HuH-7.5 (cell line): ENCODE measurements around the gene ARAP1.
"Not testable (repeated sequence)": the region's sequence is repeated elsewhere in the genome, so short reads cannot be mapped to it uniquely, and the experiment has no call there.

Experiments used
- DNase-seq: peaks from one replicate; pipeline ENCODE4 v3.0.0; 2011; ENCODE audit warnings: low spot score

ARAP1 gene

DNA sequence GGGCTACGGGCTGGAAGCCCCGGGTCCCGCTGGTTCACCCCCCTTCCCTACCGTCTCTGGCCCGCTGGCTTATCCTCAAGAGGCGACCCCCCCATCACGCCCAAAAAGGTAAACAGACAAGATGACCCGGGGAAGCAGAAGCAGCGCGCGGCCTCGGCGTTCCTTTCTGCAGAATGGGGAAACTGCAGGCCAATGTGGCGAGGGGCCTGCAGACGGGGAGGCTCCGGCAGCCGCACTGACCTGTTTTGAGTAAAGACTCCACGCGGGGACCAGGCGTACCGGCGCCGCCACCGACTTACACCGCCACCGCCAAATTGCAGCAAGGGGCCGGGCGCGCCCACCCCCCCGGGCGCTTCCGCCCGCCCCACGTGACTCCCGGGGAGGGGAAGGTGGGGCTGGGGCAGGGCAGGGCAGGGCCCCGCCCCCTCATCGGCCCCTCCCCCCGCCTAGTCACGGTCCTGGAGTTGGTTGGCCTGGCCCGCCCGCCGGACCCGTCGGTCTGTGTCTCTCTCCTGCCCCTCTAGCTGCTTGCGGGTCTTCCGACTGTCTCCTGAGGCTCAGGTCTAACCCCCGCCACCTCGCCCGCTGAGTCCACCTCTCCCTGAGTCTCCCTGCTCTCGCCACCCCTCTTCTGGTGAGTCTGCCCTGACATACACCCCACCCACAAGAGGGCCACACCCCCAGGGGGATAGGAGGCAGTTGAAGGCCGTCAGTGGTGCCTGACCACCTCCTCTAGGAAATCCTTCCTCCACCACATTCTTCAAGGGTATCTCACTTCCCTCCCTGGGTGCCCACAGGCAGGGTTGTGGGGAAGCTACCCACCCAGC lies at the start of gene ARAP1:
Gene ARAP1 (minus strand): TSS at position 321 of the 827 bp plus-strand sequence. CDS start 25,280 bp downstream, outside the sequence.
- DNase-seq, result peak; percentile 91

DNA sequence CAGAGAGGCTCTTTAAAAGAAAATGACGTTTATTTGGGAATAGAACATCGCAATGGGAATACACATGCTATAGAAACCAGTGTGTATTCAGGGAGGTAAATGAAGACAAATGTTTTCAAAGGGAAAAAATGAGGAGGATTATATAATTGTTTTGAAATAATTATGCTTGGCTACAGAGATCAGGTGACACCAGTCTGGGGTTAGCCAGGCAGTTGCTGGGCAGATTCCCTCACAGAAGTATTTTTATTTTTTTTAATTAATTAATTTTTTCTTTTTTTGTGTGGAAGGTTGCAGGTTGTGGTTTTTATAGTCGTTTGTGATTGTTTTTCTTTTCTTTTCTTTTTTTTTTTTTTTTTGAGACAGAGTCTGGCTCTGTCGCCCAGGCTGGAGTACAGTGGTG lies 47.2 kb upstream of the ARAP1 start:
- DNase-seq, result no peak

DNA sequence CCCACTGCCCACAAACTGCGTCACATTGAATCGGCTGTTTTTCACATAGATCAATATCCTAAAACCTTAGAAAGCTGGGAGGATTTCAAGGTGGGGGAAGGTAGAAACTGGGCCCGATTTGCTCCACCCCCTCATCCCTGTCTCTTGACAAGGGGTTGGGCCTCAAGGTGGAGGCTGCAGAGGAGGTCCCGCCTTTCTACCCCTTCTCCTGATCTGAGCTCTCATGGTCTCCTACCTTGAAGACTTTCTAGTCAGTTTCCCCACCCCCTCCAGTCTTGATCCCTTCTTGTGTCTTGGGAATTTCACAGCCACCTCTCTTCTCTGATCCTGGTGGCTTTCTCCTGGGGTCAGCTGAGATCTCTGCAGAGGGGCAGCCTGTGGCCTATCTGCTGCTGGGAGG lies 46.2 kb upstream of the ARAP1 start:
- no peak for DNase-seq

DNA sequence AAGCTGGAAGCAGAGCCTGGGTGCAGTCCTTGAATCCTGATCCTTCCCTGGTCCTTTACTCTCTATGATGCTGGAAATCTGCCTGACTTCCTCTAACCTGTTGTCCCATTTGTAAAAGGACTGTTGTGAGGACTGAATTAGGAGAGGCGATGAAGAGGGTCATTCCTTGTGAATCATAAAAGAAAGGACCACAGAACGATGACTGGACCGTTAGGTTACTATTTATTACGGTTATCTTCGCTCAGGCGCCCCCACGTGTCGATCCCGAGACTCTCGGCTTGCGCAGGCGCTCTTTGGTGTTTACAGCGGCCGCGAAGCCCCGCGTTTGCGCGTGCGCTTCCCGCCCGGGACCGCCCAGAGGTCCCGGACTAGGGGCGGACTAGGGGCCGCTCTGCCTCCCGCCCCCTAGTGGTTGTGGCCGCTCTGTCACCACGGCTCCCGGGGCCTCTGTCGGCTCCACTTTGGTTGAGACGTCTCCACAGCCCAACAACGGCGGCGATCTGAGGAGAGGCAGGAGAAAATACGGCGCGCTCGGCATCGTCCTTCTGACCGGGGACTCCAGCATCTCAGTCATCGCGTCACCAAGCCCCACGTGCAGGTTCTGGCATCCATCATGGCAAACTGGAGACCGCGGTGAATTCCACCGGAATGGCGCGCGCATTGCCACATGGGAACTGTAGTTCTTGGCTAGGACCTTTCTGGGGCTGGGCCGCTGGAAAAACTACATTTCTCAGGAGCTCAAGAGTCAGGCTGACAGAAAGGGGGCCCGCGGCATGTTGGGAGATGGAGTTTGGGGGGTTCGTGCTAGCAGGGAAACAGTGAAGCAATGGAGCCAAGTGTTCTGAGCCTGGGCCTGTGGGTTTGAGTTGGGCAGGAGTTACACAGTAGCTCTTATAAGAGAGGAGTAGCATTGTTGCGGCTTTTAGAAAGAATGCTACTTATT lies 41.5 kb upstream of the ARAP1 start, which contains the start of gene STARD10:
Gene STARD10 (minus strand): TSS at position 623 of the 943 bp plus-strand sequence. CDS start 12,866 bp downstream, outside the sequence.
- peak; percentile 92 for DNase-seq

DNA sequence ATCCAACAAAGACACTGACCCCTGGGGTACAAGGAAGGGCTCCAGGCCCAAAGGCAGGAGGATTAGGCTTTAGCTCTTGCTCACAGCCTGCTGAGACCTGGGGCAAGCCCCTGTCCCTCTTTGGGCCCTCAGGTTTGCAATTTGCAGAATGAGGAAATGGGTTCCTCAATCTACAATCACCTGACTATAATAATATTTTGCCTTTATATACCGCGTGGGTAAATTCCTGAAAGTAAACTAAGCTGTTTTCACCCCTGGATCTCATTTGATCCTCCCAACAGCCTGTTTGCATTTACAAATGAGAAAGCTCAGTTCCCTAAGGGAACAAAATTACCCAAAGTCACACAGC lies 40.8 kb upstream of the ARAP1 start:
- no peak for DNase-seq

DNA sequence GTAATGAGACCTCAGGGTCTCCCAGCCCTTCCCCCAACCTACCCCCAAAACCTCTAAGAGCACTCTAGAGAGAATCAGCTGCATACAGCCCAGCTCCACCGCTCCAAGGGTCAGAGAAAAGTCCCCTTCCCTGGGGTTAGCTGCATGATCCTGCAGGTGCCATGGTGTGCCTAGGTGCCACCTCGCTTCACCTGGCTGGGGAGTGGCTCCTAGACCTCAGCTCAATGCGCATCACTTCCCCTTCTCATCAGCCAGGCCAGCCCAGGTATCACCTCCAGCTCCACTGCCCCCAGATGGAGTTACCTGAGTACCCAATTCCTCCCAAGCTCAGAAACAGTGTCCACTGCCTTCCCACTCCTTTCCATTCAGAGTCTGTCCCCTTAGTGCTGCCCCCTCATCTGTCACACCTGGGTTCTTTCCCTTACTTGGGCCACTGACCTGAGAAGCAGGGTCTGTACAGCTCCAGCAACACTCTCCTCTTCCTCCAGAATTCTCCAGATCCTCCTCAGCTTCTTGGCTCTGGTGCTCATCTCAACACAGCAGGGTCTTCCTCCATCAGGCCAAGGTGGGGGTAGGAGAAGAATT lies 40.3 kb upstream of the ARAP1 start:
- DNase-seq, result no peak

DNA sequence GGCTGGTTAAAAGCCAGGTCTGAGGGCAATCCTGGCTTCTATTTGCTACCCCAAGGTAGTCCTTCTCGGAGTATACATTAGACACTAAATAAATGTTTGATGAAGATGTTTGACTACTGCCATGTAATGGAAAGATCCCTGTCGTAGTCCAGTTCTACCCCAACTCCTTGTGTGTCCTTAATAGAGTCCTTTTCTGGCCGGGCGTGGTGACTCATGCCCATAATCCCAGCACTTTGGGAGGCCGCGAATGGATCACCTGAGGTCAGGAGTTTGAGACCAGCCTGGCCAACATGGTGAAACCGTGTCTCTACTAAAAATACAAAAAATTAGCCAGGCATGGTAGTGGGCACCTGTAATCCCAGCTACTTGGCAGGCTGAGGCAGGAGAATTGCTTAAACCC lies 39.0 kb upstream of the ARAP1 start:
- DNase-seq, result not testable (repeated sequence)

DNA sequence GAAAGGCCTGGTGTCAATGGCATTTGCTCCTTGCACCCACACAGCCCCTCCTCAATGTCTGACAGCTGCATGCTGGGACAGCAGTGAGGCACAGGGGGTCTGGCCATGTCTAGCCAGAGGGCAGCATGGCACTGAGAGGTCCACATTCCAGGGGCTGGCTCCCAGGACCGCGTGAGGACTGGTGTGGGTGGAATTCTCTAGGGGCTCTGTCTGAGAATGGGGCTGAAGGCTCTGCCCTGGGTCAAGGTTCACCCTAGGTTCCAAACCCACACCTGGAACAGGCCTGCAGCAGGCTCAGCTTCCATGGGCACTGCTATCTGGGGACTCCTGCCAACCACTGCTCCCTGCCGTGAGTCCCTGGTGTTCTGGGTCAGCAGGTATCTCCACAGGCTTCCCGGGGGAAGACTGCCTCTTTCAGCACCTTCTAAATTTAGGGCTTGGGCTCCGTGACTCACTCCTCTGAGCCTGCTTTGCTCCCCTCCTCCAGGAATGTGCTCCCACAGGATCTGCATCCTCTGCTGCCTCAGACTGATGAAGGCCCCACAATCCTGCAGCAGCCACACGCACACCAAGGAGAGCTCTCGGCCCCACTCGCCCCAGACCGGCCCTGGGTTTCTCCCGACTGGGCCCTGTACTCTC lies 37.4 kb upstream of the ARAP1 start:
- DNase-seq, result no peak

DNA sequence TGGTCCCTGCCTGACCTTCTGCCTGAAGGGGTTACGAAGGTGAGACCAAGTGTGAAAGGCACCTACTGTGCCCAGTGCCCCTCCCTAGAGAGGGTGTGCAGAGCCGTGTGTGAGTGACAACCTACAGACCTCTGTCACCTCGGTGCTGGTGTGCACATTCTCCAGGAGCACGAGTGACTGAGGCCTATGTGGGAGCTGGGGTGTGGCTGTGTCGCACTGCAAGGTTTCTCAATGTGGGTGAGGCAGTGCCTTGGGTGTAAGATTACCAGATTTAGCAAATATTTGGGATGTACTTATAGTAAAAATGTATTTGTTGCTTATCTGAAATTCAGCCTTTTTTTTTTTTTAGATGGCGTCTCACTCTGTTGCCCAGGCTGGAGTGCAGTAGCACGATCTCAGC lies 36.0 kb upstream of the ARAP1 start:
- no peak for DNase-seq

DNA sequence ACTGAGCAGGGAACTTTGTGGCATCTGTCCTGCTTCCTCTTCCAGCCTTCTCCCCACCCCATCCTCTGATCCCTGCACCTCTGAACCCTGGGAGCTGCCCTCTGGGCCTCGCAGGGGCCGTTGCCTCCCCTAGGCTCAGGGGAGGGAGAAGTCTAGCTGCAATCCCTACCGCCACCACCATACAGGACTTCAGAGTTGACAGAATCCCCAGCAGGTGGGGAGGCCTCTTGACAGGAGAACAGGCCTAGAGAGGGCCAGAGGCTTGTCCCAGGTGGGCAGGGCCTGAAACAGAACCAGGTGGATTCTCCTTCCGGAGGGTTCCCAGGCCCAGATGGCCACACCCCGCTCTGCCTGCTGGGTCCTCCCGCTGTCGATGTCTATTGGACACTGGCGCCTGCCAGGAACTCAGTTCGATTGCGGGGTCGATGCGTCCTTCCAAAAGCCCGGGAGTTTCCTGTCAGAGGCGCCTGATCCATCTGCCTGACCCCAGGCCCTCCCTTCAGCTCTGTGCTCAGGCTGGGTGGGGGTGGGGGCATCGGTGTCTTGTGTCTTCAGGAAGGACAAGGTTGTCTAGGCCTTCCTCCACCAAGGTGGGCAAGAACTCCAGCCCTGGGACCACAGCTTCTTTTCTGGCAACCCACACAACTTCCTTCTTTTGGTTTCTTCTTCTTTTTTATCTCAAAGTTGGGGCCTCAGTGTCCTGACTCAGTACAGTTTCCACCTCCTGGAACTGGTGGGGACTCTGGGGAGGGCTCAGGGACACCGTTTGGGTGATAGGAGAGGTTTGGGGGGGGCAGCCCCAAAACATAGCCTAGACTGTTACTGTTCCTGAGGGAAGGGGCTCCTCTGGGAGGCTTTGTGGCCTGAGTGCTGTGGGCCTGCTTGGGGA lies 35.3 kb upstream of the ARAP1 start:
- peak; percentile 67 for DNase-seq

DNA sequence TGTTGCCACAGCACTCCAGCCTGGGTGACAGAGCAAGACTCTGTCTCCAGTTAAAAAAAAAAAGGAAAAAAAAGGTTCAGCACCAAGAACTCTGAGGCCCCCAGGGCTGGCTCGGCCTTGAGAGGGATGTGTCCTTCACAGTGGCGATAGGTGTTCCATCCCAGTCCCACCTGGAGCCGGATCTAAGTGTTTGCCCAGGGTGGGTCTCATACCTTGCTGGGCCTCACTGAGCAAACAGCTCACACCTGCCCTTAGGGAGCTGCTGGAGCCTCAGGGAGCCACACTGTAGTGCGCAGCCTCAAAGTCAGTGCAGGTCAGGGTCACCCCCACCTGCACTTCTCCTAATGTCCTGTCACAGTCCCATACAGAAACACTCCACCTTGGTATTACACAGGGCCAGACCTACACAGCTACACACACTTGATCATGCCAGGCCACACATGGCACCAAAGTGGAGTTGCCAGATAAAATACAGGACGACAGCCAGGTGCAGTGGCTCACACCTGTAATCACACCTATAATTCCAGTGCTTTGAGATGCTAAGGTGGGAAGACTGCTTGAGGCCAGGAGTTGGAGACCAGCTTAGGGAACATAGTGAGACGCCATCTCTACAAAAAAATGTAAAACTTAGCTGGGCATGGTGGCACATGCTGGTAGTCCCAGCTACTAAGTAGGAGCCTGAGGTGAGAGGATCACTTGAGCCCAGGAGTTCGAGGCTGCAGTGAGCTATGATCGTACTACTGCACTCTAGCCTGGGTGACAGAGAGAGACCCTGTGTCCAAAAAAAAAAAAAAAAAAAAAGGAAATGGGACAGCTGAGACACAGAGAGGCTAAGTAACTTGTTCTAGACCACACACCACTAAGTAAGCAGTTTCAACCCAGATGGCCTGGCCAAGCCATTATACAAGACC lies 34.4 kb upstream of the ARAP1 start:
- DNase-seq, result peak; percentile 60

DNA sequence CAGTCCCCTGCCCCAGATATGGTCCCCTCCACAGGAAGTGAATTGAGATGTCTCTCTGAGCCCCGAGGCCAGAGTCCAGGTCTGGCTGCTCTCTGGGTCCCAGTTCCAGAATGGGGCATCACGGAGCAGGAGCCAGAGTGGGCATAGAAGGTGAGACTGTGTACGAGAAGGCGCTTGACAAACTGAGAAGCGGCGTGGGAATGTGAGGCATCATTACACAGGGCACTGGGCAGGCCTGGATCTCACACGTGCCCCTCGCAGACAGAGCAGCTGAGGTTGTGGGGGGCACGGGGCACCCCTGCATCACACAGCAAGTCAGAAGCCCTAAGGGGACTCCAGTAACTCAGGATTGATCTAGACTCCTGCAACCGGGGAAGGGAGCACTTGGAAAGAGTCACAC lies 32.5 kb upstream of the ARAP1 start:
- no peak for DNase-seq

DNA sequence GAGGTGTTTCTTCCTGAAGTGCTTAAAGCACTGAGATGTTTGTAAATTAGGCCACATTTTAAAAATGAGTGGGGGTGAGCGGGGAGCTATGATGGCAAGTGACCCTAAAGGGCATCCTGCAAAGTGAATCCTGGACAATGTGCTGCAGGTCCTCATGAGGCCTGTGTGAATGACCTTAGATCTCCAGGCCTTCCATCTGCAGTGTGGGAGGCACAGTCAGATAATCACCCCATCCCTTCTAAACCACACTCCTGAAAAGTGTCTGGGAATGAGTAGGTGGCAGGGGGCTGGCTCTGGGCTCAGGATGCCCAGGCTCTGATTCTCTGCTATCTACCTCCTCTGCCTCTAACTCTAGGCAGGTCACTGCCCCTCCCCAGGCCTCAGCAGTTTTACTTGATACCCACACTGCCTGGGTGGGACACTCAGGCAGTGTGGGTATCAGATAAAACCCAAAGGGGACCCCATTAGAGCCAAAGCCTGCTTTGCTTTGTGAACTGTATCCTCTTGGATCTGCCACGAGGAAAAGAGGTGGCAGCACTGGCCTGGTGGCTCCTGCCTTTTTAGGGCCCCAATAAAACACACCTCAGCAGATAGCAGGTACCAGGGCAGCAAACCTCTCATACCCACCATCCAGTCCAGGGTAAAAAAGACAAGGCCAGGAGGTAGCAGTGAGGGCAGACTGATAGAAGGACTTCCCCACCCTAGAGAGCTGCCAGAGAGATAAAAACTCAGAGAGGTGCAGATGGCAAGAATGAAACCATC lies 31.1 kb upstream of the ARAP1 start:
- DNase-seq, result no peak

DNA sequence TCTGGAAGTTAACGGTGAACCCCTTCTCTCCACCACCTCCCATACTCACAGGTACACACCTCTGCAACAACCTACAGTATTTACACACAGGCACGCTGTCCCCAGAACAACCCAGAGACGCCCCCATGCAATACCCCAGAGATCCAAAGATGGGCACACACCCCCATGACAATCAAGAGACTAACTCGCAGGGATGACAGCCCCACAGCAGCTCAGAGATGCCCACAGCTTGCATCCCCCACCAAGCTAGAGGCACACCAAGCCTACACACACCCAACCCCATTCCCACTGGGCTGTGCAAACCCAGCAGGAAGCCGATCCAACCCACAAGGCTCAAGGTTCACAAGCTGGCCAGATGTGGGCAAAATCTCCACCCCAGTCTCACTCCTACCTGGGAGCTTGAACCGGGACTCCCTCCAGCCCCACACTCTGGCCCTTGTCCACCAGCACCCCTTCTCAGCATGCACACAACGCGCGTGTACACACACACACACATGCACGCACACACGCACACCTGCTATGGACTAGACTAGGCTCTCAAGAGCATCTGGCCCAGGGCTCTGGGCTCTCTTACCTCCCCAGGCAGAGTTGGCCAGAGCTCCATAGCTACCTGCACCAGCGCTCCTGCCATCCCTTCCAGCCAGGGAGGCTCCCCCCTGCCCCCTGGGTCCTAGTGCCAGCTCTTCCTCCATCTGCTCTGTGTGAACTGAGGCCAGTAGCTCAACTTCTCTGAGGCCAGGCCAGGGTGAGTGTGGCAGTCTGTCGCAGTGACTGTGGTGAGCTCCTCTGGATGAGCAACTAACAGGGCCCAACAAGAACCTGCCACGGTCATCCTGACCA lies 30.1 kb upstream of the ARAP1 start:
- peak; percentile 56 for DNase-seq

DNA sequence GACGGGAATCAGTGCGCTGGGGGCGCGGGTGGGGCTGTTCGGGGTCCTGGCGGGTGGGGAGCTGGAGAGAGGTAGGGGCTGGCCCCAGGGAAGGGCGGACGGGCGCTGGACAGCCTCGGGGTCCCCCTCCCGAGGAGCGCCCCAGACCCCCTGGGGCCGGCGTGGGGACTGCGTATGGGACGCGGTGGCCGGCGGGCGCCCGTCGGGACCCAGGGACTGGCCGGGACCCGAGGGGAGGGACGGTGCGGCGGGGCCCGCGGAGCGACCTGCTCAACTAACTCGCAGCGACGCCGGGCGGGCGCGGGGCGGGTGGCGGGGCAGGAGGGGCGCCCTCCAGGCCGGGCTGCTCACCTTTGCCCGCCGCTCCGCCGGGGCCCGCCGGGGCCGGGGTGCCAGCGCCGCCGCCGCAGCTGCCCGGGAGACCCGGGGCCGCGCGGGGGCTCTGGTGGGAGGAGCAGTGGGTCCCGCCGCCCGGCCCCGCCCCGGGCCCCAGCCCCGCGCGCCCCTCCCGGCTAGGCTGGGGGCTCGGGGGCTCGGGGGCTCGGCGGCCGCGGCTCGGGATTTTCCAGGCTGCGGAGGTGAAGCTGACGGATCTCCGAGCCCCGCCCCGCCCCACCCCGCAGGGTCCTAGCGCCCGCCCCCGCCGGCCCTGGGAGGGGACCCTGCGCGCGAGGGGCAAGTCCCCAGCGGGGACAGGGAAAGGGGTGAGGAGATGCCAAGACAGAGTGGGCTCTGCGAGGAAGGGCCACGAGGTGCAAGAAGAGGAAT lies 29.3 kb upstream of the ARAP1 start:
- DNase-seq, result peak; percentile 77

DNA sequence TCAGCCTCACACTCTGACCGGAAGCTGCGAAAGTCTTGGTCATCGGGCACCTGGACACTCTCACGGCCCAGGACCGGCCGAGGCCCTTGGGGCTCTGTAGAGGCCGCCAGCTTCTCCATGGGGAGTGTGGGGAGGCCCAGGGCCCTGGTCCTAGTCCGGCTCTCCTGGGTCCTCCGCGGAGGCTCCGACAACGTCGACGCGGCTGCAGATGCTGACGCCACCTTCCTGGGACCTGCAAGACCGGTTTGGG lies 28.8 kb upstream of the ARAP1 start:
- no peak for DNase-seq

DNA sequence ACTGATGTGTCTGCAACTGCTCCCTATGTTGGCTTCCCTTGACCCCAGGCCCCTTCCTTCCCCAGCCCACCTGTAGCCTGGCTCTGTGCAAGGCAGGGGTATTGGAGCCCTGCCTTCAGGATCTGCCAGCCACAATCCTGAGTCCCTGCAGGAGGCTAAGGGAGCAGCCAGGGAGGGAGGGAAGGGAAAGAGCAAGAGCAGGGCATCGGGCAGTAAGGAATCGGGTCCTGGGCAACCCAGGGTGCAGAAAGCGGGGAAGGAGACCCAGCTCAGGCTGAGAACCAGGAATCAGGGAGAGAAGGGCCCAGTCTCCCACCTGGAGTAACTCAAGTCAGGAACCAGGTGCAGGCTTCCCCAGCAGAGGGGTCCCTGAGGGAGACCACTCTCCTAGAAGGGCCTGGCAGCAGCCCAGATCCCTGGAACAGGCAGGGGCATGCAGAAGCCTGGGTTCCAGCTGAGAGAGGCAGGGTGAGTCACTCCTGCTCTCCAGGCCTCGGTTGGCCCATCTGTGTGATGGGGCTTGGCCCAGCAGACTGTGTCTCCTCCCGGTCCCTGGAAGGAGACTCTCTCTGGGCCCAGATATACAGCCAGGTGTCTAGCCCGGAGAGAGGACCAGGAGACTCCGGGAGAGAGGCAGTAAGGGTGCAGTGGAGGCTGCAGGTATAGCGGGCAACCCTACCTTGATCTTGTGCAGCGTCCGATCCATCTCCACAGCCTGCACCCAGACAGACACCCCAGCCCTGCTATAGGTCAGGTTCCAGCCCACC lies 28.3 kb upstream of the ARAP1 start:
- no peak for DNase-seq
